A673 (cell line): ENCODE results near the gene KATNB1. TPM values are rescaled to one million over a fixed set of nuclear protein-coding genes. Genes with fewer than 3 reads are reported as not detected.

Source experiments
- BruUV-seq: library from RNA; stranded (reverse); fragments of 400-500 nt; replicated peaks from 2 replicates; lab custom pipeline; 2021; lab: Mats Ljungman, UMichigan
- CTCF ChIA-PET: fragments of 300-600 bp; sonication (Branson Sonifier 250); formaldehyde crosslinking; loops from one replicate; lab custom pipeline; 2022; ENCODE audit warnings: antibody characterized with exemption; lab: Charles Lee
- POLR2A ChIA-PET: fragments of 300-600 bp; sonication (Branson Sonifier 250); formaldehyde crosslinking; loops from one replicate; lab custom pipeline; 2022; ENCODE audit warnings: antibody characterized with exemption; ENCODE audit not compliant: low non-redundant PET; lab: Charles Lee
- DNase-seq: peaks from one replicate; pipeline ENCODE4 v3.0.0-alpha.2; 2015; ENCODE audit warnings: low spot score
- H3K27ac ChIP-seq: fragments of 200-600 bp; sonication (generic); 2 replicates; pipeline ENCODE4 v1.5.1; 2016; ENCODE audit warnings: mixed run types, low read depth, mild to moderate bottlenecking, mixed read lengths, antibody characterized with exemption, low read length; ENCODE audit not compliant: poor library complexity, severe bottlenecking
- H3K27me3 ChIP-seq: fragments of 200-600 bp; sonication (generic); replicated peaks from 2 replicates; pipeline ENCODE4 v1.6.1; 2017; ENCODE audit warnings: mixed run types, low read depth, mild to moderate bottlenecking, mixed read lengths, antibody characterized with exemption, low read length; ENCODE audit not compliant: insufficient read depth, poor library complexity
- H3K36me3 ChIP-seq: fragments of 200-600 bp; sonication (generic); 2 replicates; pipeline ENCODE4 v1.6.1; 2016; ENCODE audit warnings: mixed run types, mild to moderate bottlenecking, mixed read lengths, antibody characterized with exemption, low read length; ENCODE audit not compliant: insufficient read depth, poor library complexity, severe bottlenecking
- H3K4me1 ChIP-seq: fragments of 200-600 bp; sonication (generic); 2 replicates; pipeline ENCODE4 v1.6.1; 2017; ENCODE audit warnings: mixed run types, mild to moderate bottlenecking, mixed read lengths, antibody characterized with exemption, low read length; ENCODE audit not compliant: insufficient read depth, poor library complexity, severe bottlenecking
- H3K4me3 ChIP-seq: fragments of 200-600 bp; sonication (generic); 2 replicates; pipeline ENCODE4 v1.5.1; 2016; ENCODE audit warnings: low read depth, mixed run types, mild to moderate bottlenecking, mixed read lengths, low read length; ENCODE audit not compliant: poor library complexity, severe bottlenecking
- H3K9me3 ChIP-seq: fragments of 200-600 bp; sonication (generic); 2 replicates; pipeline ENCODE4 v1.6.1; 2016; ENCODE audit warnings: mixed run types, low read depth, mild to moderate bottlenecking, mixed read lengths, antibody characterized with exemption, low read length; ENCODE audit not compliant: poor library complexity, severe bottlenecking
- EZH2 ChIP-seq: fragments of 200-600 bp; sonication (generic); IDR thresholded peaks from 2 replicates; pipeline ENCODE4 v1.6.1; 2017; ENCODE audit warnings: borderline replicate concordance, low read depth, mild to moderate bottlenecking, mixed read lengths, antibody characterized with exemption, low read length; ENCODE audit not compliant: poor library complexity, severe bottlenecking
- intact Hi-C: fragments of 100-400 bp; cut with micrococcal nuclease; formaldehyde crosslinking; loops from one replicate; pipeline ENCODE4 v1.10.0; 2022; ENCODE audit not compliant: unreplicated experiment
- total RNA-seq: library from RNA; stranded (reverse); gene quantifications from 2 replicates; pipeline ENCODE4 v1.2.3, GENCODE V29; 2021
- TF ChIP-seq, protein P1 (sequence below): fragments of 300-800, 200-600 bp; sonication (generic); conservative IDR thresholded peaks from 2 replicates; pipeline ENCODE4 v1.5.1; 2017; ENCODE audit warnings: low read depth, mild to moderate bottlenecking, antibody characterized with exemption, low read length, moderate library complexity, mixed read lengths

KATNB1 gene
- total RNA-seq, 1 experiment from 2014 or later: 55.7 TPM

DNA sequence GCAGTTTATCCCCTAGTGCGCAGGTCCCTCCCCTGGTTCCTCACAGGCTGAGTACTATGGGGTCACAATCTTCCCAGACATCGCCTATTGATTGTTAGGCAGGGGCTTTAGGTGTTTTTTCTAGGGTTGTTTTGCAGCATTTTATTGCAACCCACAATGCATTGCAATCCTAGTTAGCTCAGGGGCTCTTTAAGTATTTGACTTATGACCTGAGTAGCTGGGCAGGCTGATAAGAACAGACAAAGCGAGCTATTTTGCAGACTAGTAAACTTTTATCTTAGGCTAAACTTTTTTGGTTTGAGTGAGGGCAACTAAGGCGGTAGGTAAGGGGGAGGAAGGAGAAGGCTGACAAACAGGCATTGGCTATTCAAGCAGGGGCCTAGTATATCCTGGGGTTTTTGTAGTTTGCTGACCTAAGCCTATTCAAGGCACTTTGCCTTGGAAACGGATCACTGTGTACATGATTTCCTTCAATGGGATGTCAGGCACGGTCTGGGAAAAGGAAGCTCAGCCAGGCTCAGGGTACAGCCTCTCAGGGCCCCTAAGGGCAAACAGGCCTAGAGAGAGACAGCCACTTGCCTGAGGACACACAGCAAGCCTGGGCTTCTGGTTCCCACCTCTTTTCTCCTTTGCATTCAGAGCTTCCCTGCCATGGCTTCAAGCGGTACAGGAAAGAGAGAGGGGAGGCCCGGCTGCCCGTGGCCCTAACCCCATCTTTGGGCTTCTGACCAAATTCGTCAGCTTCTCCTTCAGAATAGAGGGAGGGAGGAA lies 34.6 kb upstream of the KATNB1 start:
- BruUV-seq: no TSS peak
- POLR2A ChIA-PET: no interaction called here
- Histone ChIP-seq H3K4me1 (no peaks in the 10 kb centered on the region), H3K27ac (no peak overlapping the region), H3K27me3 (no peaks in the 10 kb centered on the region), H3K9me3 (no peaks in the 10 kb centered on the region), H3K36me3 (no peaks in the 10 kb centered on the region), H3K4me3 (no peak overlapping the region)
- CTCF ChIA-PET: no interaction called here
- DNase-seq: no peak
- intact Hi-C loops: no loop called here
- TF ChIP-seq EZH2: no peak
- TF ChIP-seq, protein P1, sequence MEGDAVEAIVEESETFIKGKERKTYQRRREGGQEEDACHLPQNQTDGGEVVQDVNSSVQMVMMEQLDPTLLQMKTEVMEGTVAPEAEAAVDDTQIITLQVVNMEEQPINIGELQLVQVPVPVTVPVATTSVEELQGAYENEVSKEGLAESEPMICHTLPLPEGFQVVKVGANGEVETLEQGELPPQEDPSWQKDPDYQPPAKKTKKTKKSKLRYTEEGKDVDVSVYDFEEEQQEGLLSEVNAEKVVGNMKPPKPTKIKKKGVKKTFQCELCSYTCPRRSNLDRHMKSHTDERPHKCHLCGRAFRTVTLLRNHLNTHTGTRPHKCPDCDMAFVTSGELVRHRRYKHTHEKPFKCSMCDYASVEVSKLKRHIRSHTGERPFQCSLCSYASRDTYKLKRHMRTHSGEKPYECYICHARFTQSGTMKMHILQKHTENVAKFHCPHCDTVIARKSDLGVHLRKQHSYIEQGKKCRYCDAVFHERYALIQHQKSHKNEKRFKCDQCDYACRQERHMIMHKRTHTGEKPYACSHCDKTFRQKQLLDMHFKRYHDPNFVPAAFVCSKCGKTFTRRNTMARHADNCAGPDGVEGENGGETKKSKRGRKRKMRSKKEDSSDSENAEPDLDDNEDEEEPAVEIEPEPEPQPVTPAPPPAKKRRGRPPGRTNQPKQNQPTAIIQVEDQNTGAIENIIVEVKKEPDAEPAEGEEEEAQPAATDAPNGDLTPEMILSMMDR: no peak

DNA sequence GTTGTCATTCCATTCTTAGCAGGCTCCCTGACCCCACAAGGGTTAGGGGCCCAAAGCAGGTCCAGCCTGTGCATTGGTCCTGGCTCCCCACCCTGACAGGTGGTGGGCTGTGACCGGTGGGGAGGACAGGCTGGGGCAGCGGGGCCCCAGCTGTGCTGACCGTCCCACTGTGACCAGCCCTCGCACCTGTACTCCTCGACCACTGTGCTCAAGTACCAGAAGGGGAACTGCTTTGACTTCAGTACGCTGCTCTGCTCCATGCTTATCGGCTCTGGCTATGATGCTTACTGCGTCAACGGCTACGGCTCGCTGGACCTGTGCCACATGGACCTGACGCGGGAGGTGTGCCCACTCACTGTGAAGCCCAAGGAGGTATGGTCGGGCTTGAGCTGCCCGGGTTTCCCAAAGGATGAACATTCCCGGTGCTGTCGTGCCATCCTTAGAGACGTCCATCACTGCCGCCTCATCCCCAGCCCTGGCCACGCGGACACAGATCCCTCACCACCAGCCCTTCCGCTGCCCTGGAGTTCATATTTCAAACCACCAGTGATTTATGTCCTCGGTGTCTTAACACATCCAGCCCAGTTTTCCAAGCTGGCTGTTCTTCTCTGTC lies 33.7 kb upstream of the KATNB1 start:
- intact Hi-C loops: no loop called here
- no peaks in the 10 kb centered on the region for H3K36me3 ChIP-seq
- no peak for DNase-seq
- H3K9me3 ChIP-seq: no peaks in the 10 kb centered on the region
- no TSS peak for BruUV-seq
- H3K4me1 ChIP-seq: no peaks in the 10 kb centered on the region
- CTCF ChIA-PET: no interaction called here
- TF ChIP-seq, protein P1: no peak
- no peak for TF ChIP-seq EZH2
- POLR2A ChIA-PET: no interaction called here
- H3K27ac ChIP-seq: no peak overlapping the region
- no peaks in the 10 kb centered on the region for H3K27me3 ChIP-seq
- no peak overlapping the region for H3K4me3 ChIP-seq

DNA sequence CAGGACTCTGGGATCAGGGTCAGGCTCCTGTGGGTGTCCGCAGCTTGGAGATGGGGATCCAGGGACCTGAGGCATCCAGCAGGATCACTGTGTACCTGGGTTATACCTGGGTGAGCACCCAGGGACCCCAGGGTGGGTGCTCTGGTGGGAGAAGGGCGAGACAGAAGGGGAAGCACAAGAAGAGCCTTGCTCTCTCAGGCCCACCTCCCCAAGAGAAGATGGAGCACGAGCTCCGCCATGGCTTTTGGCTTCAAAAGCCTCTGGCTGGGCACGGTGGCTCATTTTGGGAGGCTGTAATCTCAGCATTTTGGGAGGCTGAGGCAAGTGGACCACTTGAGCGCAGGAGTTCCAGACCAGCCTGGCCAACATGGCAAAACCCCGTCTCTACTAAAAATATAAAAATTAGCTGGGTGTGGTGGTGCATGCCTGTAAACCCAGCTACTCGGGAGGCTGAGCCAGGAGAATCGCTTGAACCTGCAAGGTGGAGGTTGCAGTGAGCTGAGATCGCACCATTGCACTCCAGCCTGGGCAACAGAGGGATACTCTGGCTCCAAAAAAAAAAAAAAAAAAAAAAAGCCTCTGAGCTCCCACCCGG lies 32.1 kb upstream of the KATNB1 start:
- H3K4me3 ChIP-seq: no peak overlapping the region
- H3K9me3 ChIP-seq: no peaks in the 10 kb centered on the region
- ChIA-PET CTCF (no interaction called here), POLR2A (no interaction called here)
- H3K36me3 ChIP-seq: no peaks in the 10 kb centered on the region
- TF ChIP-seq, protein P1: no peak
- no peak for TF ChIP-seq EZH2
- BruUV-seq: no TSS peak
- intact Hi-C loops: no loop called here
- no peaks in the 10 kb centered on the region for H3K27me3 ChIP-seq
- DNase-seq: no peak
- H3K4me1 ChIP-seq: no peaks in the 10 kb centered on the region
- H3K27ac ChIP-seq: no peak overlapping the region
